ENCODE data around the gene SKAP1. TPM values are rescaled to one million over a fixed set of nuclear protein-coding genes. Genes with fewer than 3 reads are reported as not detected.

The SKAP1 gene
- total RNA-seq, 8 experiments from 2014 or later, result 1.2 to 7.1 (median 1.5) TPM; not detected in 2

GRCh38 chr17:48148854-48149786, 280.9 kb downstream of the SKAP1 start:
- peak overlapping the region; percentile 3 to 19 (median 12) for H3K4me3 ChIP-seq
- peak overlapping the region; percentile 88 to 97 for H3K27ac ChIP-seq
- in situ Hi-C loops (cut with MboI; ENCODE audit: low pct_unique_long_range_greater_than_20kb in 2 of 9, low sequenced_read_pairs in 9 of 9, unreplicated experiment in 9 of 9), result loop anchor here in 1 of 9 experiments (25.0 kb wide), 1 partner anchor 112 kb away; the partner anchor contains the start of genes COPZ2 and NFE2L1
- H3K4me1 ChIP-seq (replicated peaks in 1 of 2), result peaks cover 78 to 85% of the 10 kb centered on the region in 2 donors
- ATAC-seq (replicated peaks in 6 of 8), result peak in 6 of 8 experiments; percentile 47 to 91 (median 88)
- 9 to 71% (median 36%) methylated on average over 2 to 14 of the region's 16 CpGs for WGBS, 10 experiments

- 19 to 69% (median 53%) methylated on average over 1 to 13 of the region's 14 CpGs for WGBS, 10 experiments
- peak overlapping the region; percentile 88 to 97 for H3K27ac ChIP-seq
- peak overlapping the region in 2 of 5 donors; percentile 1 to 4 for H3K4me3 ChIP-seq
- in situ Hi-C loops (cut with MboI; ENCODE audit: low pct_unique_long_range_greater_than_20kb in 2 of 9, low sequenced_read_pairs in 9 of 9, unreplicated experiment in 9 of 9), result loop anchor here in 1 of 9 experiments (25.0 kb wide), 1 partner anchor 111 kb away; the partner anchor contains the start of genes COPZ2 and NFE2L1
- H3K4me1 ChIP-seq (replicated peaks in 1 of 2), result peaks cover 76 to 85% of the 10 kb centered on the region in 2 donors
- peak in 7 of 8 experiments; percentile 4 to 55 (median 28) for ATAC-seq (replicated peaks in 6 of 8)
These were observed 281.8 kb downstream of the SKAP1 start for GRCh38 chr17:48148029-48148770.

DNA sequence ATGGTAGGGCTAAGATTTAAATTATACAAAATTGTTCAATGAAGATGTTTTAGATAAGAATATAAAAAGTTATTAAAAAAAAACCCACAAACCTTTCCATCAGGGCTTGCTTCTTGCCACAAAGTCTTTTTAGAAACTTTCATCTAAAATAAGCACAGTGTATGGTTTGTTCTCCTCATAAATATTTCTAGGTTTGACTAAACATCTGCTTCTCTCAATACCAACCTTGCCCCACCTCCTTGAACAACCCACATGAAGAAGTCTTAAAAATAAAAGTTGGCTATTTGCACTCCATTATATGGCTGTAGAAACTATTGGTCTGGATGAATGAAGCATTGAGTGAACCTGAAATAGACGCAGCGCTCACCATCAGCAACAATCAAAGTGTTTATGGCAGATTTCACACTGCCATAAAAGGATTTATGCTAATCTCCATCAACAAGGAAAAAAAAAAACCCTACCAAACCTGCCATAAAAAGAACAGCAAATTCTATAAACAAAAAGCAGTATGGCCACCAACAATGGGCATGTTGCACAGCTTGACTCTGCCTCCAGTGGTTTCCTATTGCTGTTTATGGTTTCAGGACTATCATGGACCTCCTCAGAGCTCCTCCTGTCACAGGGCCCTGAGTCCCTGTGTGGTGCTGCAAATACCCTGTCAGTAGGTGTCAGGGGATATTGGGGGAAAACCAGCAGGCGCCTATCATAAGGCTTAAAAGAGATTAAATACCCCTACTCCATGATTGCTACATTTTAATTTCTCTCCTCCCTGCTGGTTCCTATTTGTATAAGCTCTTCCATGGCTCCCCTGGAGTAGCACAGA, 284.8 kb downstream of the SKAP1 start:
- in situ Hi-C loops (cut with MboI; ENCODE audit: low pct_unique_long_range_greater_than_20kb in 2 of 9, low sequenced_read_pairs in 9 of 9, unreplicated experiment in 9 of 9), result loop anchor here in 1 of 9 experiments (25.0 kb wide), 1 partner anchor 108 kb away; the partner anchor contains the start of genes COPZ2 and NFE2L1
- Histone ChIP-seq H3K27ac (no peak overlapping the region), H3K4me3 (no peak overlapping the region), H3K4me1 (replicated peaks in 1 of 2) (peaks cover 46 to 55% of the 10 kb centered on the region in 2 donors)
- ATAC-seq (replicated peaks in 6 of 8), result no peak
- 30 to 100% (median 93%) methylated on average over 2 to 3 of the region's 3 CpGs; no CpG with 5 or more reads in 2 of the 10 experiments for WGBS, 10 experiments

DNA sequence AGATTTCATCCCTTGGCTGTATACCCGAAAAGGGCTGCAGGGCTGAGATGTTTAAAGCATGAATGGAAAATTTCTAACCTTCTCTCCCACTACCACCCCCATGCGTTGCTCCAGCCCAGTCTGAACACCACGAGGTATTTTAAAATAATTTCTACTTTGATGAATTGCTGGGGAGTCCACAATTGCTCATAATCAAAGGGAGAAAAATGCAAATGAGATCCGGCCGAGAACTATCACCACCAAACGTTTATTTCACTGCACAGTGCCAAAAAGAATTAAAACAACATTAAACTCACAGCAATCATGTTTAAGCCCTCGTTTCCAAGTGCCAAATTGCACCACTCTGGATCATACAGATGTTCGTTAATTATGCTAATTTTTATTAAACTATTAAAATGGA, 285.8 kb downstream of the SKAP1 start:
- in situ Hi-C loops (cut with MboI; ENCODE audit: low pct_unique_long_range_greater_than_20kb in 2 of 9, low sequenced_read_pairs in 9 of 9, unreplicated experiment in 9 of 9), result loop anchor here in 1 of 9 experiments (25.0 kb wide), 1 partner anchor 107 kb away; the partner anchor contains the start of genes COPZ2 and NFE2L1
- Histone ChIP-seq H3K27ac (no peak overlapping the region), H3K4me1 (replicated peaks in 1 of 2) (peaks cover 36 to 48% of the 10 kb centered on the region in 2 donors), H3K4me3 (no peak overlapping the region)
- WGBS, 10 experiments, result 15 to 64% (median 46%) methylated on average over 3 to 8 of the region's 8 CpGs
- no peak for ATAC-seq (replicated peaks in 6 of 8)

DNA sequence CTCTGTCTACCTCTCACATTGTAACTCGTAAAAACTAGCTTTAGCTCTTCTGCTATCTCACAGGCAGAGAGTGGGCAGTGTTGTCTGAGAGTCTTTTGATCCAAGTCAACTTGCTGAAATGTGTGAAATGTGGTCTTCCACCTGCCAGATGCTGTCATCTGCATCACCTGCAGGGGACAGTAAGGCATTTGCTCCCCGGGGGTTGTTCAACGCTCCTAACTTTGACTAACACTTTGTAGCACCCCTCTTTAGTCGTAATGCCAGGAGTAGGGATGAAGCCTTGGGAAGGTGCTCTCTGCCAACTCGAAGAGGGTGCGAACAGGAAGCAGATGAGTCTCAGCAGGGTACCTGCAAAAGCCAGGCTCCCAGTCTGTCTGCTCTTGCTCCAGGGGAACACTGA, 286.4 kb downstream of the SKAP1 start:
- peak in 1 of 8 experiments; percentile 13 for ATAC-seq (replicated peaks in 6 of 8)
- H3K4me3 ChIP-seq, result no peak overlapping the region
- peaks cover 30 to 42% of the 10 kb centered on the region in 2 donors for H3K4me1 ChIP-seq (replicated peaks in 1 of 2)
- WGBS, 10 experiments, result 0 to 57% (median 22%) methylated on average over 1 to 6 of the region's 6 CpGs; no CpG with 5 or more reads in 3 of the 10 experiments
- in situ Hi-C loops (cut with MboI; ENCODE audit: low pct_unique_long_range_greater_than_20kb in 2 of 9, low sequenced_read_pairs in 9 of 9, unreplicated experiment in 9 of 9), result loop anchor here in 1 of 9 experiments (25.0 kb wide), 1 partner anchor 106 kb away; the partner anchor contains the start of genes COPZ2 and NFE2L1
- H3K27ac ChIP-seq, result no peak overlapping the region

GRCh38 chr17:48139944-48140343, 290.1 kb downstream of the SKAP1 start:
- Histone ChIP-seq H3K4me3 (no peak overlapping the region), H3K4me1 (replicated peaks in 1 of 2) (peaks cover 18 to 31% of the 10 kb centered on the region in 2 donors), H3K27ac (no peak overlapping the region)
- WGBS, 10 experiments, result 29 to 100% (median 93%) methylated on average over 1 to 2 of the region's 2 CpGs; no CpG with 5 or more reads in 1 of the 10 experiments
- no peak for ATAC-seq (replicated peaks in 6 of 8)
- in situ Hi-C loops (cut with MboI; ENCODE audit: low pct_unique_long_range_greater_than_20kb in 2 of 9, low sequenced_read_pairs in 9 of 9, unreplicated experiment in 9 of 9), result loop anchor here in 1 of 9 experiments (25.0 kb wide), 1 partner anchor 103 kb away; the partner anchor contains the start of genes COPZ2 and NFE2L1

DNA sequence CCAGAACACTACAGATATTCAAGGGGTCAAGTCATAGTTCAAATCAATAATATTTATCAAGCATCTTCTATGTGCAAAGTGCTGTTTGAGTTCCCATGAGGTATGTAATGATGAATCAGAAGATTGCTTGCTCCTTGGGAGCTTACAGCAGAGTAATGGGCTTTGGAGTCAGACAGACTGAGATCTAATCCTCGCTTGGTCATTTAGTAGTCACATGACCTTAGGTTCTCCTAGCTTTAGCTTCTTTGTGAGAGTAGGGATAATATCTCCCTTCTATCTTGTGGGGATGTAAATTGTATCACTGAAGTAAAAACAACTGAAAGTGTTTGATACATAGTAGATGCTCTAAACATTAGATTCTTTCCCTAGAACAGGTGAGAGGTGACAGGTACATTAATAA, 292.4 kb downstream of the SKAP1 start:
- Histone ChIP-seq H3K4me3 (no peak overlapping the region), H3K27ac (peak overlapping the region; percentile 27 to 46), H3K4me1 (replicated peaks in 1 of 2) (peaks cover 7 to 14% of the 10 kb centered on the region in 2 donors)
- peak in 5 of 8 experiments; percentile 48 to 80 (median 64) for ATAC-seq (replicated peaks in 6 of 8)
- in situ Hi-C loops (cut with MboI; ENCODE audit: low pct_unique_long_range_greater_than_20kb in 2 of 9, low sequenced_read_pairs in 9 of 9, unreplicated experiment in 9 of 9), result loop anchor here in 1 of 9 experiments (25.0 kb wide), 1 partner anchor 100 kb away; the partner anchor contains the start of genes COPZ2 and NFE2L1
- WGBS, 10 experiments, result 25 to 80% (median 67%) methylated on average over 1 of the region's 1 CpG; no CpG with 5 or more reads in 4 of the 10 experiments

DNA sequence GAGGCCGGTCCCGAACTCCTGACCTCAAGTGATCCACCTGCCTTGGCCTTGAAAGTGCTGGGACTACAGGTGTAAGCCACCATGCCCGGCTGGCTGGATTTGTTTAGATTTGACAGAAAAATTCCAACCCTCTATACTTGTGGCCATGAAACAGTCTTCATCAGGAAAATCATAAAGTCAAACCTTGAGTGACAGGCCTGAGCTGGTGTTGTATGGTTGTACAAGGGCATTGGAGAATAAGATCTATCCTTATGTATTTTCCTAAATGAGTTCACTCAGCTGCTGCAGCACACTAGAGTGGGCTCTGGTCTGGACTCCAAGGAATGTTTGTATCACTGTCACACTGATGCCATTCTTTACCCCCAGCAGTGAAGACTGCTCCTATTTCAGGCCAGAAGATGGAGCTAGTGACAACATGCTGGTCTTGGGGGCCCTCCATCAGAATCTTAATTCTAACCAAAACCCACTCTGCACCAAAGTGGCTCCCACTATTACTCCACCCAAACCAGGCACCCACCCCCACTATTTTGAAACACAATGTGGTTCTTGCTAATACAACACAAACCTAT, 295.0 kb downstream of the SKAP1 start:
- ATAC-seq (replicated peaks in 6 of 8), result peak in 2 of 8 experiments; percentile 22 to 26
- 80 to 100% (median 92%) methylated on average over 1 to 2 of the region's 3 CpGs; no CpG with 5 or more reads in 7 of the 10 experiments for WGBS, 10 experiments

DNA sequence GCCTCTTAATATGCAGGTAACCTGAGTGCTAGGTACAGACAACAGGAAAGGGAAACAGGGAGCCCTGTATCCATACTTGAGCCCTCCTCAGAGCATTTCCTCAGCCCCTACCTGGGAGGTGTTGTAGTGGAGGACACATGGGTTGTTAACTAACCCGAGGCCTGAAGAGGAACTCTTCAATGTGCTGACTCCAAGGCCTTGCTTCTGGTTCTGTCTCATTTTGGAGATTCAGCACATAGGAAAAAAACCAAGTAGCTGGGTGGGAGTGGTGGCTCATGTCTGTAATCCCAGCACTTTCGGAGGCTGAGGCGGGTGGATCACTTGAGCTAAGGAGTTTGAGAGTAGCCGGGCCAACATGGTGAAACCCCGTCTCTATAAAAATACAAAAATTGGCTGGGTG, 297.6 kb downstream of the SKAP1 start:
- WGBS, 10 experiments, result 0 to 100% (median 88%) methylated on average over 1 to 3 of the region's 5 CpGs; no CpG with 5 or more reads in 7 of the 10 experiments
- H3K4me1 ChIP-seq (replicated peaks in 1 of 2), result peaks cover 2 to 8% of the 10 kb centered on the region in 2 donors
- in situ Hi-C loops (cut with MboI; ENCODE audit: low pct_unique_long_range_greater_than_20kb in 2 of 9, low sequenced_read_pairs in 9 of 9, unreplicated experiment in 9 of 9), result loop anchor here in 1 of 9 experiments (25.0 kb wide), 1 partner anchor 95 kb away; the partner anchor contains the start of genes COPZ2 and NFE2L1
- H3K4me3 ChIP-seq, result no peak overlapping the region
- no peak for ATAC-seq (replicated peaks in 6 of 8)
- no peak overlapping the region for H3K27ac ChIP-seq

More for the DNA sequence above, 295.0 kb downstream of the SKAP1 start:
- in situ Hi-C loops (cut with MboI; ENCODE audit: low pct_unique_long_range_greater_than_20kb in 2 of 9, low sequenced_read_pairs in 9 of 9, unreplicated experiment in 9 of 9), result loop anchor here in 1 of 9 experiments (25.0 kb wide), 1 partner anchor 98 kb away; the partner anchor contains the start of genes COPZ2 and NFE2L1
- Histone ChIP-seq H3K4me3 (no peak overlapping the region), H3K4me1 (replicated peaks in 1 of 2) (peaks cover 7 to 17% of the 10 kb centered on the region in 2 donors), H3K27ac (no peak overlapping the region)

DNA sequence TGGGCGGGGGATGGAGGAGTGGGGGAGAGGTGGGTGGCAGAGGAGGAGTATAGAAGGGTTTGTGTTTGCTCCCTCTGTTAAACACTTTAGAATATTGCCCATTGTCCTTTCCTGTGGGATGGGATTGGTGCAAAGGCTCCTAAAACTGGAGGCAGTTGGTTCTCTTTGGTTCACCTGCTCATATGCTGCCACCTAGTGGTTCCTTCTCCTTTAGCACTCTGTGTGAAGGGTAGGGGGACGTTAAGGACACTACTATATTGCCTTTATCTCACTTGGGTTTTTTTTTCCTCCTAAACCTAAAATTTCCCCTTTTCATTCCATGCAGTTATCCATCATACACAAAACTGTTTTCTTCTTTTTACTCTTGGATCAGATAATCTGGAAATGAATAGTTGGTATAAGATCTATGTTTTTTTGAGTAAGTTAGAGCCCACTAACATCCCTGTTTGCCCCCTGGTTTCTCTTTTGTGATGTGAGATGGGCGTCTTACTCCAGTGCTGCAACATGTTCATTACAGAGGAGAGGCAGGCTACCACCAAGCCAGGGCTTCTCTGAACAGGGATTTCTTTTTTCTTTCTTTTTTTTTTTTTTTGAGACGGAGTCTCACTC, 298.7 kb downstream of the SKAP1 start:
- Histone ChIP-seq H3K4me3 (no peak overlapping the region), H3K4me1 (replicated peaks in 1 of 2) (peaks cover 0 to 4% of the 10 kb centered on the region in 2 donors), H3K27ac (no peak overlapping the region)
- peak; percentile 80 to 97 (median 92) for ATAC-seq (replicated peaks in 6 of 8)
- 0 to 100% (median 0%) methylated on average over 1 to 3 of the region's 4 CpGs; no CpG with 5 or more reads in 2 of the 10 experiments for WGBS, 10 experiments
- in situ Hi-C loops (cut with MboI; ENCODE audit: low pct_unique_long_range_greater_than_20kb in 2 of 9, low sequenced_read_pairs in 9 of 9, unreplicated experiment in 9 of 9), result loop anchor here in 1 of 9 experiments (25.0 kb wide), 1 partner anchor 94 kb away; the partner anchor contains the start of genes COPZ2 and NFE2L1

- in situ Hi-C loops (cut with MboI; ENCODE audit: low pct_unique_long_range_greater_than_20kb in 2 of 9, low sequenced_read_pairs in 9 of 9, unreplicated experiment in 9 of 9), result loop anchor here in 1 of 9 experiments (25.0 kb wide), 1 partner anchor 93 kb away; the partner anchor contains the start of genes COPZ2 and NFE2L1
- Histone ChIP-seq H3K27ac (no peak overlapping the region), H3K4me3 (no peak overlapping the region), H3K4me1 (replicated peaks in 1 of 2) (peaks cover 6% of the 10 kb centered on the region in 2 donors)
- no peak for ATAC-seq (replicated peaks in 6 of 8)
- WGBS, 10 experiments, result 0 to 90% (median 69%) methylated on average over 1 to 4 of the region's 5 CpGs; no CpG with 5 or more reads in 3 of the 10 experiments
These were observed 300.0 kb downstream of the SKAP1 start for GRCh38 chr17:48129981-48130380.

All from motor neuron (in vitro differentiated cells).